HAP-1 (cell line): Measurements from ENCODE around the gene CD151.

Experiments used
- DNase-seq, 2 experiments: peaks; one replicate each; pipeline ENCODE4 v3.0.0-alpha.2; 2016 to 2020; ENCODE audit warnings: low spot score in 2 of 2
- H3K27me3 ChIP-seq: fragments of 250-450 bp; sonication (Bioruptor Pico); 2 replicates; pipeline ENCODE4 v1.5.1; 2020; ENCODE audit warnings: low read depth, mild to moderate bottlenecking, moderate library complexity
- H3K36me3 ChIP-seq: fragments of 250-450 bp; sonication (Bioruptor Pico); replicated peaks from 2 replicates; pipeline ENCODE4 v1.5.1; 2020; ENCODE audit warnings: mild to moderate bottlenecking
- H3K4me1 ChIP-seq: fragments of 250-450 bp; sonication (Bioruptor Pico); 2 replicates; pipeline ENCODE4 v1.5.1; 2020; ENCODE audit warnings: mild to moderate bottlenecking
- H3K4me3 ChIP-seq: fragments of 250-450 bp; sonication (Bioruptor Pico); 2 replicates; pipeline ENCODE4 v1.5.1; 2020; ENCODE audit warnings: mild to moderate bottlenecking, moderate library complexity
- H3K9me3 ChIP-seq: fragments of 250-450 bp; sonication (Bioruptor Pico); 2 replicates; pipeline ENCODE4 v1.5.1; 2020; ENCODE audit warnings: mild to moderate bottlenecking, moderate library complexity
- in situ Hi-C: fragments of 300-500 bp; cut with MboI; formaldehyde crosslinking; loops from 3 replicates; pipeline ENCODE4 v1.14.3; 2020; ENCODE audit warnings: low sequenced_read_pairs, inconsistent platforms, mixed read lengths

Gene CD151

DNA sequence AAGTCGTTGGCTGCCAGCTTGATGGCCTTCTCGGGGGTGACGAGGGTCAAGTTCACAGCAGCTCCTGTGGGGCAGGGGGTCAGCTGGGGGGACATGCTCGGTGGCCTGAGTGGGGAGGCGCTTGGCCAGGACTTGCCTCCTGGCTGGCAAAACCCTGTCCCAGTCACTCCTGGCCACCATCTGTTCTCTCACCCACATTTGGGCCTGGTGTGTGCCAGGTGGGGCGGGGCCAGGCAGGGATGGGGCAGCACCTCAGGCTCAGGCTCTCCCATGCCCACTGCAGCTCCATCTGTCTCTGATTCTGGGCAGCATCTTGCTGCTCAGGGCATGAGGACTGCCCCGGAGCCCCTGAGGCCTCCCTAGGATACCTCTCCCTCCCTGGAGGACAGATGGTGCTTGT is 39.2 kb upstream of the CD151 start:
- no peak overlapping the region for H3K4me3 ChIP-seq
- in situ Hi-C loops = no loop called here
- no peak for DNase-seq
- H3K36me3 ChIP-seq = peaks cover 24% of the 10 kb centered on the region
- no peaks in the 10 kb centered on the region for H3K9me3 ChIP-seq
- H3K4me1 ChIP-seq = peaks cover 12% of the 10 kb centered on the region
- H3K27me3 ChIP-seq = no peaks in the 10 kb centered on the region

- H3K4me1 ChIP-seq = peaks cover 12% of the 10 kb centered on the region
- H3K27me3 ChIP-seq = no peaks in the 10 kb centered on the region
- in situ Hi-C loops = no loop called here
- peaks cover 27% of the 10 kb centered on the region for H3K36me3 ChIP-seq
- no peak overlapping the region for H3K4me3 ChIP-seq
- no peak for DNase-seq
- H3K9me3 ChIP-seq = no peaks in the 10 kb centered on the region
Observed at GRCh38 chr11:794013-794765, 38.6 kb upstream of the CD151 start.

GRCh38 chr11:794766-795633 is 37.8 kb upstream of the CD151 start:
- DNase-seq = no peak

DNA sequence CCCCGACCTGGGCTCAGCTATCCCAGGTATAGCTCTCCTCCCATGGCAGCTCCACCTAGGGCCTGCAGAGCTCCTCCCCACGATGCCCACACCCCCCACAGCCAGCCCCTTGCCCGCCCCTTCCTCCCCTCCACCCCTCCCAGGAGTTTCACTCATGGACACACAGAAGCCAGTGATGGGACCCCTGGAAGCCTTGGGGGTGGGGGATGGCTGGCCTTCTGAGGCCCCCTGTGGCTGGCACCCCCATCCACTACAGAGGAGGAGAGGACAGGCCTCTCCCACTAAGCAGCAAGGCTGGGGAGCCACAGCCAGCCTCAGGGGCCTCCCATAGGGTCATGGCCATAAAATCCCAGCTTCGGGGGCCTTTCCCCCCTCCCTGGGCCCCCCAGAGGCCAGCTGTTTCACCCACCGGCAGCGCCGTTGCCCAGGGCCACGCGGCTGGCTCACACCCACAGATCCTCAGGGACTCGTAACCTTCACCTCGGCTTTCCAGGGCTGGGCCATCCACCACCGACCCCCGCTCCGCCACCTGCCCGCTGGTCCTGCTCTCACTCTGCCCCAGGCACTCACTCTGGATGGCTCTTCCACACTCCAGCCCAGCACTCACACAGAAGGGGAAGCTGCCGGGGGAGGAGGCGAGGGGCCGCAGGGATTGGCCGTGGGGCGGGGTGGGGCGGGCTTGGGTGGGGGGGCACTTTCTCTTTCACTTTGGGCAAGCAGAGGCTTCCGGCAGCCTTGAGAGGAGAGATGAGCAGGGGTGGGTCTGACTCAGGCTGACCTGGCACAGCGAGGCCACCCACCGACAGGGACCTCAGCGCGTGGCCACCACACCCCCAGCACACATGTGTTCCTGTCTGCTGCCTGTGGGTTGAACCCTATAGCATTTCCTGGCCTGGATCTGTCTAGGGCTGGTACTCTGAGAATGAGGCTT is 36.9 kb upstream of the CD151 start:
- peak overlapping the region; percentile 80 for H3K4me3 ChIP-seq
- peaks cover 12% of the 10 kb centered on the region for H3K4me1 ChIP-seq
- DNase-seq = peak in 1 of 2 experiments; percentile 81
- no peaks in the 10 kb centered on the region for H3K9me3 ChIP-seq
- in situ Hi-C loops = no loop called here
- H3K36me3 ChIP-seq = peaks cover 40% of the 10 kb centered on the region
- no peaks in the 10 kb centered on the region for H3K27me3 ChIP-seq

More at GRCh38 chr11:794766-795633, 37.8 kb upstream of the CD151 start:
- Histone ChIP-seq H3K27me3 (no peaks in the 10 kb centered on the region), H3K9me3 (no peaks in the 10 kb centered on the region), H3K36me3 (peaks cover 35% of the 10 kb centered on the region), H3K4me1 (peaks cover 12% of the 10 kb centered on the region), H3K4me3 (no peak overlapping the region)
- in situ Hi-C loops = no loop called here

DNA sequence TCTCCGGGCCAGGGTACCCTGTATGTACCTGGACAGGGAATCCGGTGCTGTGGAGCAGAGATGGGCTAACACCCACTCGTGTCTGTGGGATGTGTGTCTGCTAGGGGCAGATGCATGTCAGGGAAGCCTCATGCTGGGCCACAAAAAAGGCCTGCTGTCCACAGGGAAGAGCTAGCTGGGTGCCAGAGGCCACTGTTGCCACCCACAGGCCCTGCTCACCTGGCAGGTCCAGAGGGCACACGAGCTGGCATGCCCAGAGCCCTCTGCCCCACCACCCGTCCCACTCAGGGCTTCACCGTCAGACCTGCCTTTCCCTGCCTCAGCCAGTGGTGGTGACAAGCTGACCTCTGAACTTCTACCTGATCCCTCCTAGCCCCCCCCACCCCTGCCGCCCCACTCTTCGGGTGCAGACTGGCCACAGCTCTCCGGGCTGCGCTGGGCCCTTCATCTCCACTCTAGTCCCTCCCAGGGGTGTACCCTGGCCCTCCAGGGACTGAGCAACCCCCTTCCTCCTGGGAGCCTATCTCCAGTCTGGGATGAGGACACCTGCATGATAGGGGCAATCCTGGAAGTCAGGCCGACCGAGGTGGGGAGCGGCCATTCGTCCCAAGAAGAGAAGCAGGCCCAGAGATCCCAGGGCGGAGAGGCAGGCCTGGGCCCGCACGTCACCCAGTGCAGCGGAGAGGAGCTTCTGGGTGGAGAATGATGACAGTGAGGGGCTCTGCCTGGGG is 36.0 kb upstream of the CD151 start:
- H3K9me3 ChIP-seq = no peaks in the 10 kb centered on the region
- peak overlapping the region; percentile 80 for H3K4me3 ChIP-seq
- peaks cover 40% of the 10 kb centered on the region for H3K36me3 ChIP-seq
- H3K27me3 ChIP-seq = no peaks in the 10 kb centered on the region
- H3K4me1 ChIP-seq = peaks cover 12% of the 10 kb centered on the region
- DNase-seq = no peak
- in situ Hi-C loops = no loop called here

DNA sequence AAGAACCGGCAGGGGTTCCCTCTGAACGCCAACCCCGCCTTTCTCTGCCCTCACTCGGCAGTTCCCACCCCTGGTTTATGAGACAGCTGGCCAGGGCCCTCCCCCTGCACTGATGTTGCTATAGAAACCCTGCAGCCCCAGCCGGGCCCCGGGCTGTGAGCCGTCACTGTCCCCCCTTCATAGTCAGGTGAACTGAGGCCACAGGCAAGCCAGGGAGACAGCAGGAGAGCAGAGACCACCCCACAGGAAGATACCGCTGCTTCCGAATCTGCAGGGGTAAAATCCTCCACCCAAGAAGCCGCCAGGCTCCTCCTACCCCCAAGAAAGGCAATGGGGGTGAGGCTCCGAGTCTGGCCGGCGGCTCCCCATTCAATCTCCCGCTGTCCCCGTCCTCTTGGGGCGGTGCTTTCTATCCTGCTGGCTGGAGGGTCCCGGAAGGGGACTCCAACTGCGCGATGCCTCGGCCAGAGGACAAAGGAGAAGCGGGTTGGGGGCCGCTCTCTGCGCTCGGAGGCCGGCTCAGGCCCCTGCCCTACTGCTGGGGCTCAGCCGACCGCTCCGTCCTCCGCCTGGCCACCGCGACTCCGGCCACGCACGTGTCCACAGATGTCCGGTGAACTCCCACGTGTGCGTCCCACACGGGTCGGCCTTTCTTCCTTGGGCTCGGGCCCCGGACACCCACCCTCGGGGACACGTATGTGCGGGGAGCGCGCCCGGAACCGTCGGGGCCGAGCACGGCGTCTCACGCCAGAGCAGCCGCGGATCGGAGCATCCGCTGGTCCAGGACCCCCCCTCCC is 35.3 kb upstream of the CD151 start:
- Histone ChIP-seq H3K27me3 (no peaks in the 10 kb centered on the region), H3K4me3 (peak overlapping the region; percentile 80), H3K9me3 (no peaks in the 10 kb centered on the region), H3K4me1 (peaks cover 12% of the 10 kb centered on the region), H3K36me3 (peaks cover 45% of the 10 kb centered on the region)
- in situ Hi-C loops = no loop called here
- DNase-seq = peak; percentile 80 to 88

DNA sequence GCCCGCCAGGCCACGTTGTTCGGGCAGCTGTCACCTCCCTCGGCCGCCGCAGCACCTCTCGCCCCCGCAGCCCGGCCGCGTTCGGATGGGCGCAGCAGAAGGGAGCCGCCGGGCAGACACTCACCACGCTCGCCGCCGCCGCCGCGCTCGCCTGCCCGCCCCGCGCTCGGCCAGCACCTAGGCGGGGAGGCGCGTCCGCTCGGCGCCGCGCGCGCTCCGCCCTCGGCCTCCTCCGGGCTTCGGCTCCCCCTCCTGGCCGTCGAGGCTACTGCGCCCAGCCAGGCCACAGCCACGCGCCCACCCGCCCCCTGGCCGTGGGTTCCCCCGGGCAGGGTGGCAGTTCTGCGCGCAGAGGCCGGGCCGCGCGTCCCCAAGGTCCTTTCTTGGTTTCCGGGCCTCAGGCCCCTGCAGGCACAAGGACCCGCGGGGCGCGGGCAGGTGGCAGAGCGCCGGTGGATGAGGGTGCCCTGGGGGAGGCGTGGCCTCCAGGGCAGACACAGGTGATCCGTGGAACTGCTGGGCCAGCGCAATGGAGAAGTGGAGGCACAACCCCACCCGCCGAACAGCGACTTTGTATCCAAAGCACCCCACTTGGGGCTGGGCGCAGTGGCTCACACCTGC is 34.5 kb upstream of the CD151 start, which contains the start of gene SLC25A22:
Gene SLC25A22 (minus strand): TSS at position 189 of the 621 bp plus-strand sequence. CDS start 3,275 bp downstream, outside the sequence.
- Histone ChIP-seq H3K4me1 (peaks cover 12% of the 10 kb centered on the region), H3K9me3 (no peaks in the 10 kb centered on the region), H3K27me3 (no peaks in the 10 kb centered on the region), H3K36me3 (peaks cover 48% of the 10 kb centered on the region), H3K4me3 (peak within 1 kb of the TSS; percentile 80)
- DNase-seq = peak; percentile 69 to 89
- in situ Hi-C loops = no loop called here

GRCh38 chr11:799641-800316 is 33.0 kb upstream of the CD151 start:
- Histone ChIP-seq H3K36me3 (peaks cover 36% of the 10 kb centered on the region), H3K4me3 (no peak overlapping the region), H3K9me3 (no peaks in the 10 kb centered on the region), H3K4me1 (peaks cover 18% of the 10 kb centered on the region), H3K27me3 (no peaks in the 10 kb centered on the region)
- in situ Hi-C loops = no loop called here
- DNase-seq = no peak

- no peak for DNase-seq
- Histone ChIP-seq H3K4me3 (no peak overlapping the region), H3K4me1 (peaks cover 19% of the 10 kb centered on the region), H3K9me3 (no peaks in the 10 kb centered on the region), H3K27me3 (no peaks in the 10 kb centered on the region), H3K36me3 (peaks cover 36% of the 10 kb centered on the region)
- in situ Hi-C loops = no loop called here
Observed at GRCh38 chr11:800473-800872, 32.3 kb upstream of the CD151 start.

GRCh38 chr11:801097-801780 is 31.5 kb upstream of the CD151 start:
- DNase-seq = no peak
- no peak overlapping the region for H3K4me3 ChIP-seq
- peaks cover 36% of the 10 kb centered on the region for H3K36me3 ChIP-seq
- no peaks in the 10 kb centered on the region for H3K9me3 ChIP-seq
- peaks cover 18% of the 10 kb centered on the region for H3K4me1 ChIP-seq
- in situ Hi-C loops = no loop called here
- no peaks in the 10 kb centered on the region for H3K27me3 ChIP-seq

- Histone ChIP-seq H3K9me3 (no peaks in the 10 kb centered on the region), H3K27me3 (no peaks in the 10 kb centered on the region), H3K4me3 (no peak overlapping the region), H3K4me1 (peaks cover 10% of the 10 kb centered on the region), H3K36me3 (peaks cover 36% of the 10 kb centered on the region)
- DNase-seq = no peak
- in situ Hi-C loops = no loop called here
Observed at GRCh38 chr11:802018-802617, 30.6 kb upstream of the CD151 start.
